Uterus (tissue), 4 donors: ENCODE measurements around the gene PPP4C. TPM values are rescaled to one million over a fixed set of nuclear protein-coding genes. Genes with fewer than 3 reads are reported as not detected.

ENCODE experiments used
- DNase-seq, 2 donors: peaks; one replicate each; pipeline ENCODE4 v3.0.0-alpha.2; 2019 to 2020
- H3K27ac ChIP-seq, 2 donors: fragments of 200-600 bp; sonication (generic); 1 replicate in 1 of 2; 2 replicates in 1 of 2; pipeline ENCODE4 v1.5.1; 2016 to 2018
- H3K27me3 ChIP-seq, 2 donors: fragments of 200-600 bp; sonication (generic); one replicate each; pipeline ENCODE4 v1.5.1; 2018 to 2019; ENCODE audit warnings: control low read depth in 1 of 2
- H3K36me3 ChIP-seq, 2 donors: fragments of 200-600 bp; sonication (generic); one replicate each; pipeline ENCODE4 v1.5.1; 2019; ENCODE audit warnings: control low read depth in 1 of 2
- H3K4me1 ChIP-seq, 2 donors: fragments of 200-600 bp; sonication (generic); one replicate each; pipeline ENCODE4 v1.5.1; 2018 to 2019; ENCODE audit warnings: control low read depth in 1 of 2
- H3K4me3 ChIP-seq, 2 donors: fragments of 200-600 bp; sonication (generic); 1 replicate in 1 of 2; 2 replicates in 1 of 2; pipeline ENCODE4 v1.5.1; 2018 to 2019; ENCODE audit warnings: mild to moderate bottlenecking in 1 of 2
- H3K9me3 ChIP-seq, 2 donors: fragments of 200-600 bp; sonication (generic); one replicate each; pipeline ENCODE4 v1.5.1; 2019; ENCODE audit warnings: control low read depth in 1 of 2
- POLR2A ChIP-seq, 2 donors: fragments of 450-650 bp; IDR thresholded peaks; one replicate each; pipeline ENCODE4 v1.6.1; 2016; ENCODE audit warnings: antibody characterized with exemption in 2 of 2, mild to moderate bottlenecking in 1 of 2, moderate library complexity in 1 of 2
- intact Hi-C: fragments of 100-400 bp; cut with DNase I; formaldehyde crosslinking; loops from one replicate; pipeline ENCODE4 v1.15.1; 2023; ENCODE audit warnings: low total_unique reads
- total RNA-seq, 4 donors: library from RNA; depleted of rRNA in 3 of 4; stranded (reverse); fragments of >200 nt in 3 of 4; gene quantifications; one replicate each; pipeline versions ENCODE4 v1.1.0 to v1.2.4, GENCODE V29; 2014 to 2023
- TF ChIP-seq, protein P1 (sequence below), 4 experiments: fragments of 200-600 bp in 2 of 4; fragments of 450-650 bp in 2 of 4; sonication (generic) in 2 of 4; IDR thresholded peaks; one replicate each; pipeline ENCODE4 v1.5.1; 2016 to 2019; ENCODE audit warnings: antibody characterized with exemption in 4 of 4, mild to moderate bottlenecking in 2 of 4, moderate library complexity in 1 of 4
- donor health status: DM: yes; HTN: yes; CAD: no.

PPP4C gene
- total RNA-seq, result 10 to 100 TPM; 15.6 to 78.5 (median 64.5) TPM

DNA sequence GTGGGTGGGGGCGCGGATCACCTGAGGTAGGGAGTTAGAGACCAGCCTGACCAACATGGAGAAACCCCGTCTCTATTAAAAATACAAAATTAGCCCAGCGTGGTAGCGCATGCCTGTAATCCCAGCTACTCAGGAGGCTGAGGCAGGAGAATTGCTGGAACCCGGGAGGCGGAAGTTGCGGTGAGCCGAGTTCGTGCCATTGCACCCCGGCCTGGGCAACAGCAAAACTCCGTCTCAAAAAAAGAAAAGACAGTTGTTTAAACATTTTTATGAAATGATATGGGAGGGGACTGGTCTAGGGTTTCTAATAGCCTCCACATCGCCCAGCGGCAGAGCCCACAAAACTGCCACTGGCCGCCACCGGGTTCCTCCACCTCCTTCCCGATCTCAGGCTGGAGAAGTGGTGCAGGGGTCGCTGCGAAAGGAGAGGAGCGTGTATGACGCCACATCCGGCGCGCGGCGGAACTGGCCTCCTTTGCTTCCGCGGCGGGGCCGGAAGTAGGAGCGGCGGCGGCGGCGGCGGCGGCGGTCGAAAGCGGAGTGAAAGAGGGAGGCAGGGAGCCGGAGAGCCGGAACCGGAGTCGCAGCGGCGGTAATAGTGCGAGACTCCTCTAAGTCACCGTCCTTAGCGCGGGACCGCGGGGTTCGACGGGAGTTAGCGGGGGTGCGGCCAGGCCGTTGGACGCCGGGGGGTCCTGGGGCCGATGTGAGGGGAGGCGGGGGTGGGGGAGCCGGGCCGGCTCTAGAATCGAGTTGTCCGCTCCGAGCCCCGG, at the start of gene PPP4C:
Gene PPP4C, plus strand, starts transcription at position 492 of the 773 bp plus-strand sequence. CDS start 384 bp downstream, outside the sequence.
- Histone ChIP-seq H3K27me3 (no peaks in the 10 kb centered on the region), H3K27ac (peak within 1 kb of the TSS; percentile 82 to 88), H3K36me3 (no peaks in the 10 kb centered on the region), H3K9me3 (no peaks in the 10 kb centered on the region), H3K4me3 (peak within 1 kb of the TSS; percentile 56 to 99), H3K4me1 (peaks cover 6 to 7% of the 10 kb centered on the region in 2 donors)
- intact Hi-C loops, result no loop called here
- peak; percentile 87 to 90 for DNase-seq
- TF ChIP-seq, protein P1, sequence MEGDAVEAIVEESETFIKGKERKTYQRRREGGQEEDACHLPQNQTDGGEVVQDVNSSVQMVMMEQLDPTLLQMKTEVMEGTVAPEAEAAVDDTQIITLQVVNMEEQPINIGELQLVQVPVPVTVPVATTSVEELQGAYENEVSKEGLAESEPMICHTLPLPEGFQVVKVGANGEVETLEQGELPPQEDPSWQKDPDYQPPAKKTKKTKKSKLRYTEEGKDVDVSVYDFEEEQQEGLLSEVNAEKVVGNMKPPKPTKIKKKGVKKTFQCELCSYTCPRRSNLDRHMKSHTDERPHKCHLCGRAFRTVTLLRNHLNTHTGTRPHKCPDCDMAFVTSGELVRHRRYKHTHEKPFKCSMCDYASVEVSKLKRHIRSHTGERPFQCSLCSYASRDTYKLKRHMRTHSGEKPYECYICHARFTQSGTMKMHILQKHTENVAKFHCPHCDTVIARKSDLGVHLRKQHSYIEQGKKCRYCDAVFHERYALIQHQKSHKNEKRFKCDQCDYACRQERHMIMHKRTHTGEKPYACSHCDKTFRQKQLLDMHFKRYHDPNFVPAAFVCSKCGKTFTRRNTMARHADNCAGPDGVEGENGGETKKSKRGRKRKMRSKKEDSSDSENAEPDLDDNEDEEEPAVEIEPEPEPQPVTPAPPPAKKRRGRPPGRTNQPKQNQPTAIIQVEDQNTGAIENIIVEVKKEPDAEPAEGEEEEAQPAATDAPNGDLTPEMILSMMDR (IDR thresholded peaks at IDR 0.05), result peak in 2 of 4 experiments; percentile 18 to 22
- peak; percentile 53 to 78 for TF ChIP-seq POLR2A (IDR thresholded peaks at IDR 0.05)

DNA sequence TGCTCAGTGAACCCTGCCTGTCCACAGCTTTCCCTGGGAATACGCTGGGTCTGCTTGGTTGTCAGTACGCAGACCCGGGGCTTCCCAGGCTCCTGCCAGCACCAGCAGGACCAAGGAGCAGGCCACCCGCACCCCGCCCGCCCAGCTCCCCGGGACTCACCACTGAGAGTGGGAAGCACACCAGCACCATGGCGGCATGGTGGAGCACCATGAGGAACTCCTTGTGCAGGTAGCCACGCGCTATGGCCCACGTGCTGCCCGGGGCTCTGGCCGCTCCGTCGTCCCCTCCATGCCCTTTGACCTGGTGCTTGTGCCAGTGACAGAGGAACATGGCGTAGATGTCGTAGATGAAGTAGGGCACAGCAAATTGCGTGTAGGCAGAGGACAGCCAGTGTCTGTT, 49.3 kb upstream of the PPP4C start:
- no peak for DNase-seq
- Histone ChIP-seq H3K27ac (no peak overlapping the region), H3K27me3 (peaks cover 7 to 22% of the 10 kb centered on the region in 2 donors), H3K9me3 (no peaks in the 10 kb centered on the region), H3K4me1 (no peaks in the 10 kb centered on the region), H3K36me3 (no peaks in the 10 kb centered on the region), H3K4me3 (no peak overlapping the region)
- intact Hi-C loops, result no loop called here
- no peak for TF ChIP-seq POLR2A (IDR thresholded peaks at IDR 0.05)
- TF ChIP-seq, protein P1 (IDR thresholded peaks at IDR 0.05), result no peak

- peaks cover 10 to 34% of the 10 kb centered on the region in 2 donors for H3K27me3 ChIP-seq
Observed at GRCh38 chr16:30027588-30028437, 48.0 kb upstream of the PPP4C start.

DNA sequence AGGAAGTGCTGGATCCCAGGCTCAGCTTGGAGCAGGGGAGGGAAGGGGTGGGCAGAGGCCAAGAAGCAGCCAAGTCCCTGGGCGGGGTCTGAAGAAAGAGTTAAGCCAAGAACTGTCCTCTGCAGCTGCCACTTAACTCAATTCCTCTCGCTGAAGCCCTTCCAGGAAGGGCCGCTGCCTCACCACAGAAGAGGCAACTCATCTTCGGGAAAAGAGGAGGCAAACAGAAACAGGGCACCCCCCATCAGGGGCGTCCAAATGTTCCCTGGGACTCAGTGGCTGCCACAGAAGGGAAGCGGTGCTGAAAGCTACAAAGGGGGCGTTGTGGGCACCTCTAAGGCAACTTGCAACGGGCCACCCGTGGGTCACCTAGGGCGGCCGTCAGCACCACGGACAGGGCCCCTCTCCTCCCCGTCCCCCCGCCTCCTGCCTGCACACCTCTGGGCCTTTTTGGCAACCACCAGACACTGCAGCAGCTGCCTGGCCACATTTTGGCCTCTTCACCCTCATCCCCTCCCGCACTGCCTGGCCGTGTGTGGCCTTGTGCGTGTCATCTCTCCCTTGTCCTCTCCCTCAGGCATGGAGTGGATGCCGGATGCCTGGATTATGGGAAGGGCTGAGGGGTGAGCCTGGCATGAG, 47.2 kb upstream of the PPP4C start:
- Histone ChIP-seq H3K4me1 (no peaks in the 10 kb centered on the region), H3K36me3 (no peaks in the 10 kb centered on the region), H3K27me3 (peaks cover 10 to 40% of the 10 kb centered on the region in 2 donors), H3K4me3 (no peak overlapping the region), H3K9me3 (no peaks in the 10 kb centered on the region), H3K27ac (no peak overlapping the region)
- TF ChIP-seq POLR2A (IDR thresholded peaks at IDR 0.05), result no peak
- TF ChIP-seq, protein P1 (IDR thresholded peaks at IDR 0.05), result no peak
- intact Hi-C loops, result no loop called here
- DNase-seq, result no peak

More at GRCh38 chr16:30027588-30028437, 48.0 kb upstream of the PPP4C start:
- Histone ChIP-seq H3K27ac (no peak overlapping the region), H3K4me3 (no peak overlapping the region), H3K4me1 (no peaks in the 10 kb centered on the region), H3K9me3 (no peaks in the 10 kb centered on the region), H3K36me3 (no peaks in the 10 kb centered on the region)
- DNase-seq, result no peak
- intact Hi-C loops, result no loop called here
- TF ChIP-seq, protein P1 (IDR thresholded peaks at IDR 0.05), result no peak
- TF ChIP-seq POLR2A (IDR thresholded peaks at IDR 0.05), result no peak
